PFSK-1 (cell line): Measurements from ENCODE around the gene PGLYRP2.

ENCODE experiments used
- FOXP2 ChIP-seq: optimal IDR thresholded peaks from 2 replicates; pipeline ENCODE3; 2011; ENCODE audit warnings: borderline replicate concordance, control low read depth, inconsistent platforms; ENCODE audit not compliant: insufficient read depth; ENCODE audit errors: extremely low read length, extremely low read depth
- POLR2AphosphoS5 ChIP-seq: IDR thresholded peaks from 2 replicates; pipeline ENCODE4 v1.6.1; 2012; ENCODE audit warnings: low read depth, mild to moderate bottlenecking, control low read depth, low read length, moderate library complexity
- REST ChIP-seq, 2 experiments: IDR thresholded peaks; 2 replicates each; pipeline versions ENCODE4 v1.6.1 to v1.8.0; 2011 to 2012; ENCODE audit warnings: low read depth in 2 of 2, low read length in 2 of 2, control low read depth in 1 of 2, inconsistent platforms in 1 of 2, mild to moderate bottlenecking in 1 of 2, moderate library complexity in 1 of 2; ENCODE audit not compliant: insufficient read depth in 1 of 2
- SIN3A ChIP-seq: IDR thresholded peaks from 2 replicates; pipeline ENCODE4 v1.6.1; 2012; ENCODE audit warnings: mild to moderate bottlenecking, low read length, moderate library complexity, borderline replicate concordance; ENCODE audit not compliant: insufficient read depth
- TAF1 ChIP-seq: IDR thresholded peaks from 2 replicates; pipeline ENCODE4 v1.6.1; 2012; ENCODE audit warnings: low read length, control low read depth, borderline replicate concordance; ENCODE audit not compliant: insufficient read depth

Gene PGLYRP2

GRCh38 chr19:15436826-15437110 lies 42.5 kb downstream of the PGLYRP2 start:
- TF ChIP-seq SIN3A: no peak
- no peak for TF ChIP-seq REST (IDR thresholded peaks at IDR 0.05; ENCODE audit: insufficient read depth in 1 of 2, low read depth in 2 of 2, low read length in 2 of 2)
- TF ChIP-seq TAF1: no peak
- no peak for TF ChIP-seq POLR2AphosphoS5
- no peak for TF ChIP-seq FOXP2

DNA sequence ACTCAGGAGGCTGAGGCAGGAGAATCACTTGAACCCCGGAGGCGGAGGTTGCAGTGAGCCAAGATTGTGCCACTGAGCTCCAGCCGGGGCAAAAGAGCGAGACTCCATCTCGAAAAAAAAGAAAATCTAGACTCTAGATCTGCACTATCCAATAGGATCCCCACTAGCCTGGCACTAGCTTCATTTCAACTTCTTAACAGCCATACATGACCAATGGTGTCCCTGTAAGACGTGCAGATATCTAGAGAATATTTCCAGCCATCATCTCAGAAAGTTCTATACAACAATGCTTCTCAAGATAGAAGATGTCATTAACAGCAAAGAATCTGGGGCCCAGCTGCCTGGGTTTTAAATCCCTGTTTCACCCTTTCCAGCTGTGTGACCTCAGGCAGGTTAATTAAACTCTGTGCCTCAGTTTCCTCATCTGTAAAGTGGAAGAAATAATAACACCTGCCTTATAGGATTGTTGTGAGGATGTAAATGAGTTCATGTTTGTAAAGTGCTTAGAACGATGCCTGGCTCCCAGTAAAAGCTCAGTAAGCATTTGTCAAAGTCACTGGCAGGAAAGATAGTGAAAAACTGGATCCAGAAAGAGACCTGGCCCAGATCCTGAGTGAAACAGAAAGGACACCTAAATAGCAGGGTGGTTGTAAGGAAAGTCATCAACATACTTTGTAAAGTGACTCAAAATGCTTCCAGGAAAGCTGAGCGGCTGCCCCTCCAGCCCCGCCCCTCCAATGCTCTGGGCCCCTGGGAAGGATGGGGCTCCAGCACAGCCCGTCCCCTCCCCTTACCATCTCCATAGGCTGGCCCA lies 43.1 kb downstream of the PGLYRP2 start:
- no peak for TF ChIP-seq TAF1
- no peak for TF ChIP-seq POLR2AphosphoS5
- no peak for TF ChIP-seq REST (IDR thresholded peaks at IDR 0.05; ENCODE audit: insufficient read depth in 1 of 2, low read depth in 2 of 2, low read length in 2 of 2)
- no peak for TF ChIP-seq FOXP2
- no peak for TF ChIP-seq SIN3A

DNA sequence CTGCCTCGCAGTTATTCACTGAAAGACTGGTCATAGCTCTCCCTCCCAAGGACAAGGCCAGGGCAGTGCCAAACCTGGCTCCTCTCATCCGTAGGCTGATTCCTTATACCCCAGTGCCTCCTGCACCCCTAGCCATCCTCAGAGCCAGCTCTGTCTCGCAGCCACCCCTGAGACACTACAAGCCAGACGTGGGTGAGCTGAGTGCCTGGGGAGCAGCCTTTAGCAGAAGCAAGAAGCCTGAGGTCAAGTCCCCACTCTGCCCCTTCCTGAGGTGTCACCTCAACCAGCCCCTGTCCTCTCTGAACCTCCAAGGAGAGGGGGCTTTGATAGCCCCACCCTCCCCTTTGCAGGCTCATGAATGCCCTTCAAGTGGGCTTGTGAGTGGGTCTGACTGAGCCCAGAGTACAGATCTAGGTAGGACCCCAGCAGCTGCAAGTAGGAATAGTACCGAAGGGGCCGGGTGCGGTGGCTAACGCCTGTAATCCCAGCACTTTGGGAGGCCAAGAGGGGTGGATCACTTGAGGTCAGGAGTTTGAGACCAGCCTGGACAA lies 45.7 kb downstream of the PGLYRP2 start:
- TF ChIP-seq POLR2AphosphoS5 (no peak), SIN3A (no peak)

GRCh38 chr19:15432629-15433518 lies 46.4 kb downstream of the PGLYRP2 start:
- TF ChIP-seq SIN3A (peak; percentile 95; the same call in 1 of the 2 replicates), REST (IDR thresholded peaks at IDR 0.05; ENCODE audit: insufficient read depth in 1 of 2, low read depth in 2 of 2, low read length in 2 of 2) (0 out of 4 replicates have a peak, but pooled peaks have one; percentile 8 to 53), FOXP2 (peak; percentile 99), POLR2AphosphoS5 (peak; percentile 67), TAF1 (peak; percentile 74; the same call in 1 of the 2 replicates)

- TF ChIP-seq TAF1 (no peak), REST (IDR thresholded peaks at IDR 0.05; ENCODE audit: insufficient read depth in 1 of 2, low read depth in 2 of 2, low read length in 2 of 2) (no peak), SIN3A (no peak), FOXP2 (no peak), POLR2AphosphoS5 (no peak)
Observed at GRCh38 chr19:15432018-15432494, 47.2 kb downstream of the PGLYRP2 start.
